Endothelial cell of umbilical vein (primary cell): Measurements from ENCODE around the gene EXOC3. TPM values are rescaled to one million over a fixed set of nuclear protein-coding genes. Genes with fewer than 3 reads are reported as not detected.

Source experiments
- BruUV-seq: library from RNA; stranded (reverse); fragments of 400-500 nt; replicated peaks from 2 replicates; lab custom pipeline; 2021; lab: Mats Ljungman, UMichigan
- CTCF ChIA-PET: fragments of 300-600, 350-600 bp; sonication (Branson Sonifier 250); formaldehyde crosslinking; loops from one replicate; lab custom pipeline; 2021; ENCODE audit warnings: antibody characterized with exemption, inconsistent platforms; lab: Charles Lee
- POLR2A ChIA-PET: fragments of 300-600, 350-600 bp; sonication (Branson Sonifier 250); formaldehyde crosslinking; loops from one replicate; lab custom pipeline; 2021; ENCODE audit warnings: antibody characterized with exemption, inconsistent platforms; lab: Charles Lee
- DNase-seq: peaks from one replicate; pipeline ENCODE4 v3.0.0-alpha.2; 2011; ENCODE audit warnings: low read depth, low spot score
- FAIRE-seq: peaks from 2 replicates; lab custom pipeline; 2011; peaks lifted over from hg19 to GRCh38; lab: Jason Lieb, UNC
- H2AFZ ChIP-seq: 2 replicates; pipeline ENCODE4 v1.6.0; 2012; ENCODE audit warnings: low read depth, low read length, control low read depth, inconsistent platforms
- H3K27ac ChIP-seq: 2 replicates; pipeline ENCODE4 v1.5.1; 2011; ENCODE audit warnings: low read depth, mild to moderate bottlenecking, control low read depth, low read length, moderate library complexity; ENCODE audit not compliant: insufficient read depth
- H3K27me3 ChIP-seq, 2 experiments: 2 replicates each; pipeline versions ENCODE4 v1.6.0 to v1.6.1; 2011; ENCODE audit warnings: low read length in 2 of 2, mixed read lengths in 1 of 2; ENCODE audit not compliant: control insufficient read depth in 2 of 2, insufficient read depth in 2 of 2
- H3K36me3 ChIP-seq, 2 experiments: 2 replicates in 1 of 2; 3 replicates in 1 of 2; pipeline ENCODE4 v1.5.1; 2011; ENCODE audit warnings: low read length in 2 of 2, mild to moderate bottlenecking in 1 of 2, moderate library complexity in 1 of 2; ENCODE audit not compliant: control insufficient read depth in 2 of 2, insufficient read depth in 2 of 2; ENCODE audit errors: extremely low read depth in 1 of 2
- H3K4me1 ChIP-seq: 3 replicates; pipeline ENCODE4 v1.5.1; 2011; ENCODE audit warnings: mild to moderate bottlenecking, low read length; ENCODE audit not compliant: control insufficient read depth, insufficient read depth; ENCODE audit errors: extremely low read depth
- H3K4me2 ChIP-seq: 2 replicates; pipeline ENCODE4 v1.6.1; 2011; ENCODE audit warnings: low read length, control low read depth, mixed read lengths; ENCODE audit not compliant: insufficient read depth
- H3K4me3 ChIP-seq, 3 experiments: fragments of 200-600 bp in 1 of 3; sonication (generic), shearing (Covaris generic) in 1 of 3; replicated peaks in 1 of 3; 2 replicates each; pipeline ENCODE4 v1.5.1; 2011 to 2016; ENCODE audit warnings: control low read depth in 3 of 3, low read length in 3 of 3, mild to moderate bottlenecking in 2 of 3, inconsistent platforms in 1 of 3, low read depth in 1 of 3, moderate library complexity in 1 of 3; ENCODE audit not compliant: insufficient read depth in 1 of 3
- H3K79me2 ChIP-seq: 2 replicates; pipeline ENCODE4 v1.6.0; 2012; ENCODE audit warnings: low read length, inconsistent platforms; ENCODE audit not compliant: control insufficient read depth, insufficient read depth
- H3K9ac ChIP-seq: replicated peaks from 2 replicates; pipeline ENCODE3; 2011; ENCODE audit warnings: low read length, control low read depth; ENCODE audit not compliant: insufficient read depth; ENCODE audit errors: extremely low read depth
- H3K9me1 ChIP-seq: replicated peaks from 3 replicates; pipeline ENCODE4 v1.6.0; 2011; ENCODE audit warnings: mild to moderate bottlenecking, low read length; ENCODE audit not compliant: control insufficient read depth, insufficient read depth; ENCODE audit errors: extremely low read depth
- H3K9me3 ChIP-seq: replicated peaks from 2 replicates; pipeline ENCODE4 v1.5.1; 2012; ENCODE audit warnings: low read length, inconsistent platforms; ENCODE audit not compliant: control insufficient read depth, insufficient read depth
- H4K20me1 ChIP-seq: replicated peaks from 2 replicates; pipeline ENCODE3; 2011; ENCODE audit warnings: mild to moderate bottlenecking, low read length; ENCODE audit not compliant: control insufficient read depth, insufficient read depth; ENCODE audit errors: extremely low read depth
- EZH2 ChIP-seq: IDR thresholded peaks from 2 replicates; pipeline ENCODE4 v1.6.1; 2012; ENCODE audit warnings: borderline replicate concordance, low read depth, mild to moderate bottlenecking, moderate library complexity, low read length, inconsistent platforms; ENCODE audit not compliant: severe bottlenecking
- FOS ChIP-seq: IDR thresholded peaks from 2 replicates; pipeline ENCODE4 v1.6.1; 2011; ENCODE audit warnings: mild to moderate bottlenecking, low read length, moderate library complexity, borderline replicate concordance; ENCODE audit not compliant: insufficient read depth
- GATA2 ChIP-seq: IDR thresholded peaks from 2 replicates; pipeline ENCODE4 v1.7.0; 2011; ENCODE audit warnings: low read depth, mild to moderate bottlenecking, moderate library complexity, mixed read lengths, low read length; ENCODE audit not compliant: insufficient read length, insufficient read depth
- JUN ChIP-seq: IDR thresholded peaks from 2 replicates; pipeline ENCODE4 v1.6.1; 2011; ENCODE audit warnings: borderline replicate concordance, low read depth; ENCODE audit not compliant: insufficient read length, insufficient read depth
- MYC ChIP-seq: IDR thresholded peaks from one replicate; pipeline ENCODE4 v1.6.1; 2011; ENCODE audit warnings: mild to moderate bottlenecking, low read depth, low read length
- POLR2A ChIP-seq: IDR thresholded peaks from 2 replicates; pipeline ENCODE4 v1.6.1; 2012; ENCODE audit warnings: low read depth, mild to moderate bottlenecking, control low read depth, low read length
- POLR2AphosphoS5 ChIP-seq: IDR thresholded peaks from 2 replicates; pipeline ENCODE4 v1.6.1; 2012; ENCODE audit warnings: low read depth, mild to moderate bottlenecking, control low read depth, low read length, moderate library complexity; ENCODE audit not compliant: insufficient read depth
- dilution Hi-C: fragments of 300-500 bp; cut with MboI; formaldehyde crosslinking; loops from one replicate; pipeline ENCODE4 v1.15.0; 2019; ENCODE audit warnings: low sequenced_read_pairs; ENCODE audit not compliant: extremely low pct_ligation_motif_present
- intact Hi-C: fragments of 100-400 bp; cut with micrococcal nuclease; formaldehyde crosslinking; loops from one replicate; pipeline ENCODE4 v1.10.0; 2022
- polyA plus RNA-seq, 4 experiments: library from polyadenylated mRNA; depleted of rRNA in 3 of 4; stranded (reverse) in 3 of 4; unstranded in 1 of 4; fragments of >200 nt; gene quantifications; 2 replicates each; pipeline versions ENCODE4 v1.2.1 to v1.2.3, GENCODE V29; 2011 to 2012; ENCODE audit warnings: missing spikeins in 1 of 4
- total RNA-seq: library from RNA; stranded (reverse); gene quantifications from 2 replicates; pipeline ENCODE4 v1.2.3, GENCODE V29; 2021
- TF ChIP-seq, protein P1 (sequence below): IDR thresholded peaks from 2 replicates; pipeline ENCODE4 v1.6.1; 2011; ENCODE audit not compliant: insufficient read depth, insufficient read length
- TF ChIP-seq, protein P2 (sequence below), 2 donors: IDR thresholded peaks; 1 replicate in 1 of 2; 2 replicates in 1 of 2; pipeline ENCODE4 v1.5.1; 2011; ENCODE audit warnings: low read length in 2 of 2, mild to moderate bottlenecking in 2 of 2, moderate library complexity in 2 of 2, control low read depth in 1 of 2, inconsistent platforms in 1 of 2, low read depth in 1 of 2; ENCODE audit not compliant: insufficient read depth in 1 of 2; ENCODE audit errors: extremely low read depth in 1 of 2

The EXOC3 gene
- total and polyA plus RNA-seq, 2 donors (not counting 3 experiments of a cell fraction or from before 2014, with no cell fraction given), result 26.4 to 52.9 TPM

DNA sequence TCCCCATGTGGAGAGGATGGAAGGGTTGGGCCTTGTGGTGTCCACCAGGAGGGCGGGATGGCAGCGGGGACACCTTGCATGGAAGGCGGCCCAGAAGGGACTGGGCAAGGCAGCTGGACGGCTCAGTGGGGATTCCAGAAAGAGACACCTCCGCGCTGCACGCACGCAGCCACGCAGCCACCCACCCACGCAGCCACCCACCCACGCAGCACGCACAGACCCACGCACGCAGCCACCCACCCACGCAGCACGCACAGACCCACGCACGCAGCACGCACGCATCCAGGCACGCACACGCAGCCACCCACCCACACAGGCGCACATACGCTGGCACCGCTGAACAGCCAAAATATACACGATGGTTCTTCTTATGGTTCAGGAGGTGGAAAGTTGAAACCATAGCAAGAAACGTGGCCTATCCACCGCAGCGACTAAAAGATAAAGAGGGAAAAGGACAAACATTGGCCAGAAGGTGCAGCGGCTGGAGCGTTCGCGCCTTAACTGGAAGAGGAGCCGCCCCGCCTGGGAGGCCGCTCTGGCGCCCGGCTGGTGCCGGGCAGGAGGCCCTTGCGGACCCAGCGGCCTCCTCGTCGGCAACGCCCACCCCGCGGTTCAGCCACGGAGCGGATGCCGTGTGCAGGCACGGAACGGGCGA, 22.2 kb upstream of the EXOC3 start:
- Histone ChIP-seq H3K27me3 (no peaks in the 10 kb centered on the region), H3K36me3 (no peaks in the 10 kb centered on the region), H3K79me2 (no peaks in the 10 kb centered on the region), H2AFZ (no peak overlapping the region), H3K27ac (no peak overlapping the region), H4K20me1 (no peaks in the 10 kb centered on the region), H3K9me3 (no peaks in the 10 kb centered on the region), H3K9me1 (no peaks in the 10 kb centered on the region), H3K9ac (no peak overlapping the region), H3K4me1 (no peaks in the 10 kb centered on the region), H3K4me3 (no peak overlapping the region), H3K4me2 (no peak overlapping the region)
- ChIA-PET CTCF (no interaction called here), POLR2A (no interaction called here)
- DNase-seq (no peak), FAIRE-seq (no peak)
- TF ChIP-seq GATA2 (no peak), POLR2A (no peak), POLR2AphosphoS5 (no peak), EZH2 (no peak), MYC (no peak), FOS (no peak), JUN (no peak)
- TF ChIP-seq, protein P1, sequence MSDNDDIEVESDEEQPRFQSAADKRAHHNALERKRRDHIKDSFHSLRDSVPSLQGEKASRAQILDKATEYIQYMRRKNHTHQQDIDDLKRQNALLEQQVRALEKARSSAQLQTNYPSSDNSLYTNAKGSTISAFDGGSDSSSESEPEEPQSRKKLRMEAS, result no peak
- TF ChIP-seq, protein P2, sequence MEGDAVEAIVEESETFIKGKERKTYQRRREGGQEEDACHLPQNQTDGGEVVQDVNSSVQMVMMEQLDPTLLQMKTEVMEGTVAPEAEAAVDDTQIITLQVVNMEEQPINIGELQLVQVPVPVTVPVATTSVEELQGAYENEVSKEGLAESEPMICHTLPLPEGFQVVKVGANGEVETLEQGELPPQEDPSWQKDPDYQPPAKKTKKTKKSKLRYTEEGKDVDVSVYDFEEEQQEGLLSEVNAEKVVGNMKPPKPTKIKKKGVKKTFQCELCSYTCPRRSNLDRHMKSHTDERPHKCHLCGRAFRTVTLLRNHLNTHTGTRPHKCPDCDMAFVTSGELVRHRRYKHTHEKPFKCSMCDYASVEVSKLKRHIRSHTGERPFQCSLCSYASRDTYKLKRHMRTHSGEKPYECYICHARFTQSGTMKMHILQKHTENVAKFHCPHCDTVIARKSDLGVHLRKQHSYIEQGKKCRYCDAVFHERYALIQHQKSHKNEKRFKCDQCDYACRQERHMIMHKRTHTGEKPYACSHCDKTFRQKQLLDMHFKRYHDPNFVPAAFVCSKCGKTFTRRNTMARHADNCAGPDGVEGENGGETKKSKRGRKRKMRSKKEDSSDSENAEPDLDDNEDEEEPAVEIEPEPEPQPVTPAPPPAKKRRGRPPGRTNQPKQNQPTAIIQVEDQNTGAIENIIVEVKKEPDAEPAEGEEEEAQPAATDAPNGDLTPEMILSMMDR (IDR thresholded peaks at IDR 0.05; ENCODE audit: extremely low read depth in 1 of 2, insufficient read depth in 1 of 2, low read depth in 1 of 2, low read length in 2 of 2), result no peak
- dilution Hi-C loops (no loop called here), intact Hi-C loops (no loop called here)
- BruUV-seq, result no TSS peak
